Measurements from ENCODE around the gene RGS9BP. TPM values are rescaled to one million over a fixed set of nuclear protein-coding genes. Genes with fewer than 3 reads are reported as not detected.

Gene RGS9BP
- total and polyA plus RNA-seq, 2 donors from 2014 or later: 0.39 to 0.72 TPM

- Histone ChIP-seq H3K27me3 (ENCODE audit: control insufficient read depth, insufficient read depth, low read length) (no peaks in the 10 kb centered on the region), H3K9me3 (ENCODE audit: control insufficient read depth in 2 of 3, insufficient read depth in 1 of 3, low read length in 3 of 3) (no peaks in the 10 kb centered on the region), H3K4me3 (ENCODE audit: low read length in 3 of 3) (no peak overlapping the region), H3K36me3 (ENCODE audit: control insufficient read depth in 2 of 3, insufficient read depth in 3 of 3, low read length in 3 of 3) (peaks cover 2 to 38% (median 26%) of the 10 kb centered on the region in 3 donors), H3K27ac (ENCODE audit: low read depth in 2 of 2, low read length in 2 of 2) (no peak overlapping the region), H3K9ac (ENCODE audit: low read length in 3 of 3) (no peak overlapping the region), H3K4me1 (ENCODE audit: control insufficient read depth in 2 of 3, insufficient read depth in 2 of 3, low read depth in 1 of 3, low read length in 3 of 3) (no peaks in the 10 kb centered on the region)
- DNase-seq: no peak
- TF ChIP-seq, protein P1, sequence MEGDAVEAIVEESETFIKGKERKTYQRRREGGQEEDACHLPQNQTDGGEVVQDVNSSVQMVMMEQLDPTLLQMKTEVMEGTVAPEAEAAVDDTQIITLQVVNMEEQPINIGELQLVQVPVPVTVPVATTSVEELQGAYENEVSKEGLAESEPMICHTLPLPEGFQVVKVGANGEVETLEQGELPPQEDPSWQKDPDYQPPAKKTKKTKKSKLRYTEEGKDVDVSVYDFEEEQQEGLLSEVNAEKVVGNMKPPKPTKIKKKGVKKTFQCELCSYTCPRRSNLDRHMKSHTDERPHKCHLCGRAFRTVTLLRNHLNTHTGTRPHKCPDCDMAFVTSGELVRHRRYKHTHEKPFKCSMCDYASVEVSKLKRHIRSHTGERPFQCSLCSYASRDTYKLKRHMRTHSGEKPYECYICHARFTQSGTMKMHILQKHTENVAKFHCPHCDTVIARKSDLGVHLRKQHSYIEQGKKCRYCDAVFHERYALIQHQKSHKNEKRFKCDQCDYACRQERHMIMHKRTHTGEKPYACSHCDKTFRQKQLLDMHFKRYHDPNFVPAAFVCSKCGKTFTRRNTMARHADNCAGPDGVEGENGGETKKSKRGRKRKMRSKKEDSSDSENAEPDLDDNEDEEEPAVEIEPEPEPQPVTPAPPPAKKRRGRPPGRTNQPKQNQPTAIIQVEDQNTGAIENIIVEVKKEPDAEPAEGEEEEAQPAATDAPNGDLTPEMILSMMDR (IDR thresholded peaks at IDR 0.05; ENCODE audit: borderline replicate concordance, extremely low read depth, insufficient read depth): no peak
- no peak for FAIRE-seq
- intact Hi-C loops (cut with DNase I): no loop called here
Observed at GRCh38 chr19:32642771-32643170, 32.9 kb upstream of the RGS9BP start.

DNA sequence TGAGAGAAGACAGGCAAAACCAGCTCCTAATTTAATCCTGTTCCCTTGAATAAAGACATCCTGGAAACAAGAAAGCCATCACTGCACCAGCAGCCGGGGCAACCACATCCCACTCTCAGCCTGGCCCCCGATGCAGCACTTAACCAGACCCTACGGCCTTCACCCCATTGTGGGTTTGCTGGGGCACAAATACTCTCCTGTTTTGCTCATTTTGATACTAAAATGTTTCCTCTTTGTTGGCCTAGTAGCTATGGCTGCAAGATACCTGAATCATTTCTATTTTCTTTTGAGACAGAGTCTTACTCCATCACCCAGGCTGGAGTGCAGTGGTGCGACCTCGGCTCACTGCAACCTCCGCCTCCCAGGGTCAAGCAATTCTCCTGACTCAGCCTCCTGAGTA lies 29.1 kb upstream of the RGS9BP start:
- H3K36me3 ChIP-seq (ENCODE audit: control insufficient read depth in 2 of 3, insufficient read depth in 3 of 3, low read length in 3 of 3): peaks cover 2 to 31% (median 21%) of the 10 kb centered on the region in 3 donors
- H3K9ac ChIP-seq (ENCODE audit: low read length in 3 of 3): no peak overlapping the region
- H3K4me1 ChIP-seq (ENCODE audit: control insufficient read depth in 2 of 3, insufficient read depth in 2 of 3, low read depth in 1 of 3, low read length in 3 of 3): no peaks in the 10 kb centered on the region
- FAIRE-seq (no peak), DNase-seq (no peak)
- intact Hi-C loops (cut with DNase I): no loop called here
- H3K4me3 ChIP-seq (ENCODE audit: low read length in 3 of 3): no peak overlapping the region
- H3K27me3 ChIP-seq (ENCODE audit: control insufficient read depth, insufficient read depth, low read length): no peaks in the 10 kb centered on the region
- TF ChIP-seq, protein P1 (IDR thresholded peaks at IDR 0.05; ENCODE audit: borderline replicate concordance, extremely low read depth, insufficient read depth): no peak
- H3K9me3 ChIP-seq (ENCODE audit: control insufficient read depth in 2 of 3, insufficient read depth in 1 of 3, low read length in 3 of 3): no peaks in the 10 kb centered on the region
- no peak overlapping the region for H3K27ac ChIP-seq (ENCODE audit: low read depth in 2 of 2, low read length in 2 of 2)

DNA sequence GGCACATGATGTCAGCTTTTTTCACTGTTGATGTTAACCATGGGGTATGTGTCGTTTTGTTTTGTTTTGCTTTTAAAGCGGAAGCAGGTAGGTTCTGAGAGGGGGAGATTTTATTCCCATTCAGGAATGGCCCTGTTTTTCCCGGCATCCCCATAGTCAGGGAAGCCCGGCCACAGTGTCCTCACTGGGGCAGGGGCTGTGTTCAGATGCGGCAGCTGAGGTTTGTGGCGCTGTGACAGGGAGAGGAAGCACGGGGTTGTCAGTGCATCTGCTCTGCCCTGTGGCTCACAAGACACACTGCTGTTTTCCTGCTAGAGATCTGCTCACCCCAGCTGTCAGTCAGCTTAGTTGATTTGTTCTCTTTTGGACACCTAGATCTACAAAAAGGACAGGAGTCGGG lies 28.3 kb upstream of the RGS9BP start:
- TF ChIP-seq, protein P1 (IDR thresholded peaks at IDR 0.05; ENCODE audit: borderline replicate concordance, extremely low read depth, insufficient read depth): no peak
- Histone ChIP-seq H3K27me3 (ENCODE audit: control insufficient read depth, insufficient read depth, low read length) (no peaks in the 10 kb centered on the region), H3K36me3 (ENCODE audit: control insufficient read depth in 2 of 3, insufficient read depth in 3 of 3, low read length in 3 of 3) (peaks cover 0 to 31% (median 21%) of the 10 kb centered on the region in 3 donors), H3K9me3 (ENCODE audit: control insufficient read depth in 2 of 3, insufficient read depth in 1 of 3, low read length in 3 of 3) (no peaks in the 10 kb centered on the region), H3K4me1 (ENCODE audit: control insufficient read depth in 2 of 3, insufficient read depth in 2 of 3, low read depth in 1 of 3, low read length in 3 of 3) (no peaks in the 10 kb centered on the region), H3K4me3 (ENCODE audit: low read length in 3 of 3) (no peak overlapping the region), H3K9ac (ENCODE audit: low read length in 3 of 3) (no peak overlapping the region), H3K27ac (ENCODE audit: low read depth in 2 of 2, low read length in 2 of 2) (no peak overlapping the region)
- DNase-seq: no peak
- FAIRE-seq: no peak
- intact Hi-C loops (cut with DNase I): no loop called here

GRCh38 chr19:32649751-32650150 lies 25.9 kb upstream of the RGS9BP start:
- no peak overlapping the region for H3K4me3 ChIP-seq (ENCODE audit: low read length in 3 of 3)
- DNase-seq (no peak), FAIRE-seq (no peak)
- TF ChIP-seq, protein P1 (IDR thresholded peaks at IDR 0.05; ENCODE audit: borderline replicate concordance, extremely low read depth, insufficient read depth): no peak
- H3K9me3 ChIP-seq (ENCODE audit: control insufficient read depth in 2 of 3, insufficient read depth in 1 of 3, low read length in 3 of 3): no peaks in the 10 kb centered on the region
- H3K4me1 ChIP-seq (ENCODE audit: control insufficient read depth in 2 of 3, insufficient read depth in 2 of 3, low read depth in 1 of 3, low read length in 3 of 3): no peaks in the 10 kb centered on the region
- H3K27ac ChIP-seq (ENCODE audit: low read depth in 2 of 2, low read length in 2 of 2): no peak overlapping the region
- no peak overlapping the region for H3K9ac ChIP-seq (ENCODE audit: low read length in 3 of 3)
- peaks cover 0 to 19% (median 12%) of the 10 kb centered on the region in 3 donors for H3K36me3 ChIP-seq (ENCODE audit: control insufficient read depth in 2 of 3, insufficient read depth in 3 of 3, low read length in 3 of 3)
- intact Hi-C loops (cut with DNase I): no loop called here
- no peaks in the 10 kb centered on the region for H3K27me3 ChIP-seq (ENCODE audit: control insufficient read depth, insufficient read depth, low read length)

All from kidney (tissue), 14 donors.